ENCODE data around the gene KLHDC3. TPM values are rescaled to one million over a fixed set of nuclear protein-coding genes. Genes with fewer than 3 reads are reported as not detected.
A peak's percentile ranks its signal among the peaks of the same experiment; 100 is the strongest.

The KLHDC3 gene
- total and polyA plus RNA-seq, 4 experiments from 2014 or later = 66.6 to 131 (median 73.1) TPM

- CTCF ChIA-PET (ENCODE audit: partially characterized antibody) = interaction anchor here (0.8 to 2.1 kb wide), 6 partner anchors 11 to 131 kb away, joined by 3 to 7 read pairs (median 4); partner anchors contain the start of genes KLC4 and MRPL2
- H3K36me3 Mint-ChIP-seq = peaks cover 12 to 61% of the 10 kb centered on the region in 2 donors
- H3K4me3 ChIP-seq (ENCODE audit: low read length in 2 of 2) = peak overlapping the region; percentile 75 to 84
Observed at GRCh38 chr6:43013097-43013842, 779 bp upstream of the KLHDC3 start.

GRCh38 chr6:43014434-43014909 lies 423 bp downstream of the KLHDC3 start:
- H3K27ac Mint-ChIP-seq = peak overlapping the region; percentile 75 to 98 (median 94)
- DNase-seq = no peak
- no peaks in the 10 kb centered on the region for H3K27me3 ChIP-seq (ENCODE audit: insufficient read depth, low read length)
- H3K4me1 Mint-ChIP-seq = peaks cover 39 to 75% (median 57%) of the 10 kb centered on the region in 4 donors
- peaks cover 54% of the 10 kb centered on the region for H3K4me1 ChIP-seq (ENCODE audit: insufficient read depth, low read length)
- peak overlapping the region; percentile 91 to 97 (median 94) for H3K4me3 Mint-ChIP-seq
- peaks cover 35% of the 10 kb centered on the region for H3K36me3 ChIP-seq (ENCODE audit: insufficient read depth, low read length)
- intact Hi-C loops (cut with micrococcal nuclease) = loop anchor here (1.0 to 5.0 kb wide), 8 partner anchors 30 to 451 kb away; partner anchors contain the start of genes CNPY3, CUL7, KLC4 and MRPL2
- POLR2A ChIA-PET (ENCODE audit: partially characterized antibody) = interaction anchor here (0.6 to 5.5 kb wide), 29 partner anchors 8 to 726 kb away, joined by 3 to 73 read pairs (median 4); partner anchors contain the start of genes ABCC10, BICRAL, CNPY3 and CUL7
- no peaks in the 10 kb centered on the region for H3K27me3 Mint-ChIP-seq
- peak overlapping the region; percentile 37 to 75 for H3K4me3 ChIP-seq (ENCODE audit: low read length in 2 of 2)
- peak overlapping the region; percentile 48 for H3K27ac ChIP-seq (ENCODE audit: low read depth, low read length)
- CTCF ChIA-PET (ENCODE audit: partially characterized antibody) = interaction anchor here (0.7 to 2.1 kb wide), 7 partner anchors 10 to 129 kb away, joined by 3 to 7 read pairs (median 3); partner anchors contain the start of genes CNPY3, CUL7, KLC4 and MRPL2
- no peaks in the 10 kb centered on the region for H3K9me3 ChIP-seq (ENCODE audit: control insufficient read depth in 1 of 2, low read length in 2 of 2)
- peaks cover 19 to 61% of the 10 kb centered on the region in 2 donors for H3K36me3 Mint-ChIP-seq
- peaks cover 0 to 6% (median 0%) of the 10 kb centered on the region in 8 donors for H3K9me3 Mint-ChIP-seq

More at GRCh38 chr6:43013097-43013842, 779 bp upstream of the KLHDC3 start:
- Mint-ChIP-seq H3K27ac (peak overlapping the region; percentile 75 to 98 (median 94)), H3K27me3 (no peaks in the 10 kb centered on the region), H3K4me3 (peak overlapping the region; percentile 91 to 97 (median 94)), H3K4me1 (peaks cover 39 to 71% (median 54%) of the 10 kb centered on the region in 4 donors), H3K9me3 (peaks cover 0 to 6% (median 0%) of the 10 kb centered on the region in 8 donors)
- POLR2A ChIA-PET (ENCODE audit: partially characterized antibody) = interaction anchor here (0.7 to 5.5 kb wide), 23 partner anchors 8 to 616 kb away, joined by 3 to 73 read pairs (median 5); partner anchors contain the start of genes ABCC10, BICRAL, CNPY3 and CUL7
- H3K9me3 ChIP-seq (ENCODE audit: control insufficient read depth in 1 of 2, low read length in 2 of 2) = no peaks in the 10 kb centered on the region
- peaks cover 54% of the 10 kb centered on the region for H3K4me1 ChIP-seq (ENCODE audit: insufficient read depth, low read length)
- intact Hi-C loops (cut with micrococcal nuclease) = loop anchor here (1.0 to 5.0 kb wide), 4 partner anchors 8 to 266 kb away; partner anchors contain the start of genes PEX6, RRP36 and TBCC
- H3K27me3 ChIP-seq (ENCODE audit: insufficient read depth, low read length) = no peaks in the 10 kb centered on the region
- peaks cover 37% of the 10 kb centered on the region for H3K36me3 ChIP-seq (ENCODE audit: insufficient read depth, low read length)
- peak in 1 of 5 donors; percentile 84 for DNase-seq
- peak overlapping the region; percentile 71 for H3K27ac ChIP-seq (ENCODE audit: low read depth, low read length)

- Histone ChIP-seq H3K27me3 (ENCODE audit: insufficient read depth, low read length) (no peaks in the 10 kb centered on the region), H3K9me3 (ENCODE audit: control insufficient read depth in 1 of 2, low read length in 2 of 2) (no peaks in the 10 kb centered on the region), H3K4me1 (ENCODE audit: insufficient read depth, low read length) (peaks cover 62% of the 10 kb centered on the region), H3K36me3 (ENCODE audit: insufficient read depth, low read length) (peaks cover 18% of the 10 kb centered on the region), H3K27ac (ENCODE audit: low read depth, low read length) (peak overlapping the region; percentile 32), H3K4me3 (ENCODE audit: low read length in 2 of 2) (no peak overlapping the region)
- intact Hi-C loops (cut with micrococcal nuclease) = no loop called here
- H3K36me3 Mint-ChIP-seq = peaks cover 19 to 50% of the 10 kb centered on the region in 2 donors
- peaks cover 0 to 4% (median 0%) of the 10 kb centered on the region in 8 donors for H3K9me3 Mint-ChIP-seq
- ChIA-PET CTCF (ENCODE audit: partially characterized antibody) (interaction anchor here (1.1 kb wide), 1 partner anchor 38 kb away, joined by 3 read pairs; the partner anchor contains the start of gene CUL7), POLR2A (ENCODE audit: partially characterized antibody) (interaction anchor here (0.8 to 5.5 kb wide), 5 partner anchors 33 to 87 kb away, joined by 3 to 73 read pairs (median 6); partner anchors contain the start of genes CNPY3, CUL7, KLC4 and MRPL2)
- H3K27me3 Mint-ChIP-seq = no peaks in the 10 kb centered on the region
- H3K4me3 Mint-ChIP-seq = peak overlapping the region in 6 of 8 donors; percentile 13 to 60 (median 52)
- peaks cover 41 to 80% (median 57%) of the 10 kb centered on the region in 4 donors for H3K4me1 Mint-ChIP-seq
- DNase-seq = no peak
- H3K27ac Mint-ChIP-seq = peak overlapping the region in 5 of 7 donors; percentile 30 to 92 (median 37)
Observed at GRCh38 chr6:43016176-43016942, 2.3 kb downstream of the KLHDC3 start.

GRCh38 chr6:43016943-43017334 lies 2.9 kb downstream of the KLHDC3 start:
- ChIA-PET POLR2A (ENCODE audit: partially characterized antibody) (interaction anchor here (0.8 to 5.5 kb wide), 5 partner anchors 33 to 87 kb away, joined by 3 to 73 read pairs (median 6); partner anchors contain the start of genes CNPY3, CUL7, KLC4 and MRPL2), CTCF (ENCODE audit: partially characterized antibody) (interaction anchor here (1.1 kb wide), 1 partner anchor 37 kb away, joined by 3 read pairs; the partner anchor contains the start of gene CUL7)
- Histone ChIP-seq H3K27me3 (ENCODE audit: insufficient read depth, low read length) (no peaks in the 10 kb centered on the region), H3K4me3 (ENCODE audit: low read length in 2 of 2) (no peak overlapping the region), H3K4me1 (ENCODE audit: insufficient read depth, low read length) (peaks cover 57% of the 10 kb centered on the region), H3K36me3 (ENCODE audit: insufficient read depth, low read length) (peaks cover 13% of the 10 kb centered on the region), H3K27ac (ENCODE audit: low read depth, low read length) (peak overlapping the region; percentile 32), H3K9me3 (ENCODE audit: control insufficient read depth in 1 of 2, low read length in 2 of 2) (no peaks in the 10 kb centered on the region)
- Mint-ChIP-seq H3K4me1 (peaks cover 38 to 81% (median 55%) of the 10 kb centered on the region in 4 donors), H3K9me3 (peaks cover 0 to 4% (median 0%) of the 10 kb centered on the region in 8 donors), H3K27me3 (no peaks in the 10 kb centered on the region), H3K36me3 (peaks cover 19 to 48% of the 10 kb centered on the region in 2 donors), H3K27ac (no peak overlapping the region), H3K4me3 (no peak overlapping the region)
- intact Hi-C loops (cut with micrococcal nuclease) = no loop called here
- DNase-seq = no peak

GRCh38 chr6:43019152-43019551 lies 5.1 kb downstream of the KLHDC3 start:
- ChIA-PET CTCF (ENCODE audit: partially characterized antibody) (no interaction called here), POLR2A (ENCODE audit: partially characterized antibody) (interaction anchor here (0.5 to 1.0 kb wide), 2 partner anchors 35 to 44 kb away, joined by 3 read pairs; partner anchors contain the start of gene CUL7)
- Histone ChIP-seq H3K27ac (ENCODE audit: low read depth, low read length) (no peak overlapping the region), H3K4me3 (ENCODE audit: low read length in 2 of 2) (no peak overlapping the region), H3K27me3 (ENCODE audit: insufficient read depth, low read length) (no peaks in the 10 kb centered on the region), H3K36me3 (ENCODE audit: insufficient read depth, low read length) (peaks cover 14% of the 10 kb centered on the region), H3K9me3 (ENCODE audit: control insufficient read depth in 1 of 2, low read length in 2 of 2) (no peaks in the 10 kb centered on the region), H3K4me1 (ENCODE audit: insufficient read depth, low read length) (peaks cover 58% of the 10 kb centered on the region)
- intact Hi-C loops (cut with micrococcal nuclease) = no loop called here
- Mint-ChIP-seq H3K27ac (peak overlapping the region in 4 of 7 donors; percentile 13 to 89 (median 56)), H3K4me1 (peaks cover 20 to 67% (median 41%) of the 10 kb centered on the region in 4 donors), H3K9me3 (peaks cover 0 to 4% (median 0%) of the 10 kb centered on the region in 8 donors), H3K4me3 (peak overlapping the region in 5 of 8 donors; percentile 20 to 78 (median 63)), H3K36me3 (peaks cover 21 to 32% of the 10 kb centered on the region in 2 donors), H3K27me3 (no peaks in the 10 kb centered on the region)
- DNase-seq = no peak

GRCh38 chr6:43020052-43020705 lies 6.1 kb downstream of the KLHDC3 start:
- Mint-ChIP-seq H3K27ac (peak overlapping the region; percentile 16 to 83 (median 55)), H3K9me3 (peaks cover 0 to 1% (median 0%) of the 10 kb centered on the region in 8 donors), H3K4me3 (peak overlapping the region; percentile 58 to 98 (median 76)), H3K4me1 (peaks cover 17 to 66% (median 38%) of the 10 kb centered on the region in 4 donors), H3K36me3 (peaks cover 30 to 42% of the 10 kb centered on the region in 2 donors), H3K27me3 (no peaks in the 10 kb centered on the region)
- peaks cover 54% of the 10 kb centered on the region for H3K4me1 ChIP-seq (ENCODE audit: insufficient read depth, low read length)
- no peak for DNase-seq
- no peak overlapping the region for H3K27ac ChIP-seq (ENCODE audit: low read depth, low read length)
- CTCF ChIA-PET (ENCODE audit: partially characterized antibody) = interaction anchor here (1.0 to 1.4 kb wide), 3 partner anchors 17 to 124 kb away, joined by 3 to 6 read pairs (median 3); partner anchors contain the start of gene CUL7
- H3K4me3 ChIP-seq (ENCODE audit: low read length in 2 of 2) = no peak overlapping the region
- H3K36me3 ChIP-seq (ENCODE audit: insufficient read depth, low read length) = peaks cover 24% of the 10 kb centered on the region
- no peaks in the 10 kb centered on the region for H3K9me3 ChIP-seq (ENCODE audit: control insufficient read depth in 1 of 2, low read length in 2 of 2)
- POLR2A ChIA-PET (ENCODE audit: partially characterized antibody) = interaction anchor here (0.8 to 4.6 kb wide), 6 partner anchors 23 to 41 kb away, joined by 3 to 40 read pairs (median 12); partner anchors contain the start of genes CUL7, KLC4, MRPL2 and PEX6
- intact Hi-C loops (cut with micrococcal nuclease) = no loop called here
- H3K27me3 ChIP-seq (ENCODE audit: insufficient read depth, low read length) = no peaks in the 10 kb centered on the region
